HG02798 (cell line): Measurements from ENCODE around the gene CDHR4.

Source experiments
- ATAC-seq: cut with Tn5 transposase; IDR thresholded peaks from one replicate; pipeline ENCODE4 v1.9.1; 2021; ENCODE audit warnings: mild to moderate bottlenecking; ENCODE audit not compliant: unreplicated experiment, poor library complexity

Gene CDHR4

DNA sequence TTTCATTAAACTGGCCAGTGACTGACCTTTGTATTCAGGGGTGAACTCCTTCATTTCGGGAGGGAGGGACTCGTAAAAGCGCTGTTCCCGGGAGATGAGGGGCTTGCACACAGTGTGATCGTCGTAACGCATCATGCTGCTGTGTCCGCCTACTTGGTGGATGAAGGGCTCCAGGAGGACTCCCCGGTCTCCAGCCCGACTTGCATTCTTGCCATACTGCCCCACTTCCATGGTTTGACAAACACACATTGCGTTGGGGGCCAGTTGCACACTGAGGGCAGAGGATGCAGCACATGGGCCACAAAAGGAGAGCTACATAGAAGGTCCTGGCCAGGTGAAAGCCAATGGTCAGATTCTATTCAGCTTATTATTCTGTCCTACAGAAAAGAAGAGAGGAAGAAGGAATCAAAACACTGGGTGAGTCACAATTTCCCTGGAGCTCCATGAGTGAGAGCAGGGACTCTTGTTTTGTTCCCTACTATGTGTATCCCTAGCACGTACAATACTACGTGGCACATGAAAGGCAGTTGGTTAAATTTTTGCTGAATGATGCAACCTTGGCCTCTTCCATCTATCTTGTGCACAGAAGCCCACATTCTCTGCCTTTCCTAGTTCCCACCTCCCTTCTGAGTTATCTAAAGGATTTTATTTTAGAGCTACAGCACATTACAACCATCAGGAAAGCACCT lies 51.7 kb downstream of the CDHR4 start:
- no peak for ATAC-seq

DNA sequence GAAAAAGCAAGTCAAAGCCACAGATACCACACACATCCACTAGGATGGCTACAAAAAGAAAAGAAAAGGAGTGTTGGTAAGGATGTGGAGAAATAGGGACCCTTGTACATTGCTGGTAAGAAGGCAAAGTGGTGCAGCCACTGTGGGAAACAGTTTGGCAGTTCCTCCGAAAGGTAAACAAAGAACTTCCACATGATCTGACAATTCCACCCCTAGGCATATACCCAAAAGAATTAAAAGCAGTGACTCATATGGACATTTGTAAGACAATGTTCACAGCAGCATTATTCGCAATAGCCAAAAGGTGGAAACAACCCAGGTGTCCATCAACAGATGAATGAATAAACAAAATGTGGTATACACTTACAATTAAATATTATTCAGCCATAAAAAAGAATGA lies 53.7 kb downstream of the CDHR4 start:
- no peak for ATAC-seq
